Ishikawa (cell line): ENCODE results near the gene YIPF2.
A peak's percentile ranks its signal among the peaks of the same experiment; 100 is the strongest.

Source experiments
- CEBPB ChIP-seq: IDR thresholded peaks from 2 replicates; pipeline ENCODE4 v1.6.1; 2012
- CREB1 ChIP-seq: IDR thresholded peaks from 2 replicates; pipeline ENCODE4 v1.6.1; 2012; ENCODE audit warnings: low read depth
- EGR1 ChIP-seq: IDR thresholded peaks from 2 replicates; pipeline ENCODE4 v1.6.1; 2012
- EP300 ChIP-seq: IDR thresholded peaks from 2 replicates; pipeline ENCODE4 v1.6.1; 2012; ENCODE audit warnings: borderline replicate concordance
- FOXM1 ChIP-seq: IDR thresholded peaks from 2 replicates; pipeline ENCODE4 v1.6.1; 2012; ENCODE audit warnings: low read depth, borderline replicate concordance
- NFIC ChIP-seq: IDR thresholded peaks from 2 replicates; pipeline ENCODE4 v1.6.1; 2012
- RAD21 ChIP-seq: IDR thresholded peaks from 2 replicates; pipeline ENCODE4 v1.6.1; 2012; ENCODE audit warnings: low read depth
- TAF1 ChIP-seq: IDR thresholded peaks from 2 replicates; pipeline ENCODE4 v1.6.1; 2012; ENCODE audit warnings: low read depth, mild to moderate bottlenecking
- TCF12 ChIP-seq: IDR thresholded peaks from 2 replicates; pipeline ENCODE4 v1.6.1; 2012; ENCODE audit warnings: low read depth
- TEAD4 ChIP-seq: IDR thresholded peaks from 2 replicates; pipeline ENCODE4 v1.6.1; 2012
- USF1 ChIP-seq: IDR thresholded peaks from 2 replicates; pipeline ENCODE4 v1.6.1; 2012
- YY1 ChIP-seq: IDR thresholded peaks from 2 replicates; pipeline ENCODE4 v1.6.1; 2012; ENCODE audit warnings: low read depth
- ZBTB7A ChIP-seq: IDR thresholded peaks from 2 replicates; pipeline ENCODE4 v1.6.1; 2012; ENCODE audit warnings: low read depth
- TF ChIP-seq, protein P1 (sequence below): IDR thresholded peaks from 2 replicates; pipeline ENCODE4 v1.6.1; 2012
- TF ChIP-seq, protein P2 (sequence below): IDR thresholded peaks from 2 replicates; pipeline ENCODE4 v1.6.1; 2012; ENCODE audit warnings: low read depth, mild to moderate bottlenecking

The YIPF2 gene

DNA sequence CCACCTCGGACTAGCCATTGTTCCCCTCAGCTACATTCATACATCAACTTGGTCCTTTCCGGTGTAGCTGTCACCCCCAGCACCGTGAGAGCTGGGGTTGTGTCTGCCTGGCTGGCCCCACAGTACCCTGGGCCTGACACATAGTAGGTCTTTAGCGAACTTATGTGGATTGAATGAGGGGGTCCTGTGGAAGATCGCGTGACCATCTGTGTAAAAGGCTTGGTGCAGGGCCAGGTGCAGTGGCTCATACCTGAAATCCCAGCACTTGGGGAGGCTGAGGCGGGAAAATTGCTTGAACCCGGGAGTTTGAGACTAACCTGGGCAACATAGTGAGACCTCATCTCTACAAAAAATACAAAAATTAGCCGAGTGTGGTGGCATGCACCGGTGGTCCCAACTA lies 34.4 kb upstream of the YIPF2 start:
- TF ChIP-seq FOXM1 (no peak), USF1 (no peak), CREB1 (no peak), ZBTB7A (no peak), EP300 (no peak), YY1 (no peak), TEAD4 (no peak), EGR1 (no peak), TAF1 (no peak), CEBPB (no peak), TCF12 (no peak), RAD21 (no peak), NFIC (no peak)
- TF ChIP-seq, protein P1, sequence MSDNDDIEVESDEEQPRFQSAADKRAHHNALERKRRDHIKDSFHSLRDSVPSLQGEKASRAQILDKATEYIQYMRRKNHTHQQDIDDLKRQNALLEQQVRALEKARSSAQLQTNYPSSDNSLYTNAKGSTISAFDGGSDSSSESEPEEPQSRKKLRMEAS, result no peak
- TF ChIP-seq, protein P2, sequence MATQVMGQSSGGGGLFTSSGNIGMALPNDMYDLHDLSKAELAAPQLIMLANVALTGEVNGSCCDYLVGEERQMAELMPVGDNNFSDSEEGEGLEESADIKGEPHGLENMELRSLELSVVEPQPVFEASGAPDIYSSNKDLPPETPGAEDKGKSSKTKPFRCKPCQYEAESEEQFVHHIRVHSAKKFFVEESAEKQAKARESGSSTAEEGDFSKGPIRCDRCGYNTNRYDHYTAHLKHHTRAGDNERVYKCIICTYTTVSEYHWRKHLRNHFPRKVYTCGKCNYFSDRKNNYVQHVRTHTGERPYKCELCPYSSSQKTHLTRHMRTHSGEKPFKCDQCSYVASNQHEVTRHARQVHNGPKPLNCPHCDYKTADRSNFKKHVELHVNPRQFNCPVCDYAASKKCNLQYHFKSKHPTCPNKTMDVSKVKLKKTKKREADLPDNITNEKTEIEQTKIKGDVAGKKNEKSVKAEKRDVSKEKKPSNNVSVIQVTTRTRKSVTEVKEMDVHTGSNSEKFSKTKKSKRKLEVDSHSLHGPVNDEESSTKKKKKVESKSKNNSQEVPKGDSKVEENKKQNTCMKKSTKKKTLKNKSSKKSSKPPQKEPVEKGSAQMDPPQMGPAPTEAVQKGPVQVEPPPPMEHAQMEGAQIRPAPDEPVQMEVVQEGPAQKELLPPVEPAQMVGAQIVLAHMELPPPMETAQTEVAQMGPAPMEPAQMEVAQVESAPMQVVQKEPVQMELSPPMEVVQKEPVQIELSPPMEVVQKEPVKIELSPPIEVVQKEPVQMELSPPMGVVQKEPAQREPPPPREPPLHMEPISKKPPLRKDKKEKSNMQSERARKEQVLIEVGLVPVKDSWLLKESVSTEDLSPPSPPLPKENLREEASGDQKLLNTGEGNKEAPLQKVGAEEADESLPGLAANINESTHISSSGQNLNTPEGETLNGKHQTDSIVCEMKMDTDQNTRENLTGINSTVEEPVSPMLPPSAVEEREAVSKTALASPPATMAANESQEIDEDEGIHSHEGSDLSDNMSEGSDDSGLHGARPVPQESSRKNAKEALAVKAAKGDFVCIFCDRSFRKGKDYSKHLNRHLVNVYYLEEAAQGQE, result no peak

GRCh38 chr19:10961073-10961860 lies 32.8 kb upstream of the YIPF2 start:
- TF ChIP-seq TAF1 (0 out of 2 replicates have a peak, but pooled peaks have one; percentile 22), RAD21 (no peak), TCF12 (peak; percentile 5; the same call in 1 of the 2 replicates), NFIC (no peak), FOXM1 (no peak), ZBTB7A (peak; percentile 95), USF1 (no peak)
- TF ChIP-seq, protein P2, result no peak
- TF ChIP-seq, protein P1, result no peak

GRCh38 chr19:10960314-10961072 lies 32.1 kb upstream of the YIPF2 start, which contains the start of gene SMARCA4:
Gene SMARCA4 (plus strand): TSS chr19:10961030. CDS start chr19:10984152, 23,122 bp downstream.
- TF ChIP-seq CEBPB, result 0 out of 2 replicates have a peak, but pooled peaks have one; percentile 28
- TF ChIP-seq TCF12, result peak; percentile 37; the same call in 1 of the 2 replicates
- TF ChIP-seq TEAD4, result no peak
- TF ChIP-seq YY1, result peak; percentile 74
- no peak for TF ChIP-seq RAD21
- TF ChIP-seq ZBTB7A, result no peak
- TF ChIP-seq NFIC, result no peak
- TF ChIP-seq EP300, result peak; percentile 50
- no peak for TF ChIP-seq CREB1
- TF ChIP-seq, protein P2, result no peak
- TF ChIP-seq, protein P1, result peak; percentile 98
- TF ChIP-seq FOXM1, result no peak
- no peak; the same call in 1 of the 2 replicates for TF ChIP-seq EGR1
- peak; percentile 80 for TF ChIP-seq TAF1
- no peak for TF ChIP-seq USF1
